Parathyroid adenoma (tissue), 2 donors: ENCODE data around the gene ENTREP1.
A peak's percentile ranks its signal among the peaks of the same experiment; 100 is the strongest.

Experiments
- H2AFZ ChIP-seq: fragments of 300-600 bp; sonication (generic); one replicate; pipeline ENCODE4 v1.7.0; 2017; ENCODE audit warnings: antibody characterized with exemption, mild to moderate bottlenecking
- H3K27ac ChIP-seq: fragments of 300-600 bp; sonication (generic); one replicate; pipeline ENCODE4 v1.7.0; 2017
- H3K27me3 ChIP-seq: fragments of 300-600 bp; sonication (generic); one replicate; pipeline ENCODE4 v1.7.0; 2017; ENCODE audit warnings: low read length; ENCODE audit not compliant: control insufficient read depth, insufficient read depth
- H3K36me3 ChIP-seq: fragments of 300-600 bp; sonication (generic); one replicate; pipeline ENCODE4 v1.7.0; 2017; ENCODE audit warnings: low read length; ENCODE audit not compliant: control insufficient read depth, insufficient read depth
- H3K4me1 ChIP-seq: fragments of 300-600 bp; sonication (generic); one replicate; pipeline ENCODE4 v1.7.0; 2017; ENCODE audit warnings: control low read depth
- H3K4me2 ChIP-seq: fragments of 300-600 bp; sonication (generic); one replicate; pipeline ENCODE4 v1.7.0; 2017; ENCODE audit warnings: low read length
- H3K4me3 ChIP-seq: fragments of 300-600 bp; sonication (generic); one replicate; pipeline ENCODE4 v1.7.0; 2017; ENCODE audit warnings: low read depth, low read length
- H3K79me2 ChIP-seq: fragments of 300-600 bp; sonication (generic); one replicate; pipeline ENCODE4 v1.7.0; 2017; ENCODE audit warnings: control low read depth
- H3K9ac ChIP-seq: fragments of 300-600 bp; sonication (generic); one replicate; pipeline ENCODE4 v1.7.0; 2017; ENCODE audit warnings: mild to moderate bottlenecking
- H3K9me3 ChIP-seq: fragments of 300-600 bp; sonication (generic); one replicate; pipeline ENCODE4 v1.7.0; 2017; ENCODE audit warnings: low read length; ENCODE audit not compliant: control insufficient read depth
- TF ChIP-seq, protein P1 (sequence below): fragments of 300-600 bp; sonication (generic); IDR thresholded peaks from one replicate; pipeline ENCODE4 v1.7.0; 2017; ENCODE audit warnings: antibody characterized with exemption, mild to moderate bottlenecking
- donor health status: primary hyperparathyroidism.

The ENTREP1 gene

DNA sequence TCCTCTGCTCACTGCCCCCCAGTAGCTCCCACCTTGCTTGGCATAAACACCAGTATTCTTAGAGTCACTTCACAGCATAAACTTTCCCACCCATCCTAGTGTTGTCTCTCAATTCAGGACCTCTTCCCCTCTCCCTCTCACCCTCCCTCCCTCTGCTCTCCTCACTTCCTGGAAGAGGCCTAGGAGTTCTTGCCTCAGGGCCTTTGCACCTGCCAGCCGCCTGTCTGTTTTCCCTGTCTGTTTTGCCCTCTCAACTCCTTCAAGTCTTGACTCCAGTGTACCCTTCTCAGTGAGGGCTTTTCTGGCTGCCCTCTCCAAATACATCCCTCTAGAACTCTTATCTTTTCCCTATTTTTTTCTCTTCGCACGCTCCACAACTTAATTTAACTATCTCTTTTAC is 86.2 kb downstream of the ENTREP1 start:
- no peaks in the 10 kb centered on the region for H3K9me3 ChIP-seq
- no peak overlapping the region for H3K27ac ChIP-seq
- no peak overlapping the region for H3K9ac ChIP-seq
- no peak overlapping the region for H2AFZ ChIP-seq
- TF ChIP-seq, protein P1, sequence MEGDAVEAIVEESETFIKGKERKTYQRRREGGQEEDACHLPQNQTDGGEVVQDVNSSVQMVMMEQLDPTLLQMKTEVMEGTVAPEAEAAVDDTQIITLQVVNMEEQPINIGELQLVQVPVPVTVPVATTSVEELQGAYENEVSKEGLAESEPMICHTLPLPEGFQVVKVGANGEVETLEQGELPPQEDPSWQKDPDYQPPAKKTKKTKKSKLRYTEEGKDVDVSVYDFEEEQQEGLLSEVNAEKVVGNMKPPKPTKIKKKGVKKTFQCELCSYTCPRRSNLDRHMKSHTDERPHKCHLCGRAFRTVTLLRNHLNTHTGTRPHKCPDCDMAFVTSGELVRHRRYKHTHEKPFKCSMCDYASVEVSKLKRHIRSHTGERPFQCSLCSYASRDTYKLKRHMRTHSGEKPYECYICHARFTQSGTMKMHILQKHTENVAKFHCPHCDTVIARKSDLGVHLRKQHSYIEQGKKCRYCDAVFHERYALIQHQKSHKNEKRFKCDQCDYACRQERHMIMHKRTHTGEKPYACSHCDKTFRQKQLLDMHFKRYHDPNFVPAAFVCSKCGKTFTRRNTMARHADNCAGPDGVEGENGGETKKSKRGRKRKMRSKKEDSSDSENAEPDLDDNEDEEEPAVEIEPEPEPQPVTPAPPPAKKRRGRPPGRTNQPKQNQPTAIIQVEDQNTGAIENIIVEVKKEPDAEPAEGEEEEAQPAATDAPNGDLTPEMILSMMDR: no peak
- no peaks in the 10 kb centered on the region for H3K4me1 ChIP-seq
- no peak overlapping the region for H3K4me3 ChIP-seq
- H3K27me3 ChIP-seq: no peaks in the 10 kb centered on the region
- H3K79me2 ChIP-seq: no peaks in the 10 kb centered on the region
- H3K36me3 ChIP-seq: no peaks in the 10 kb centered on the region
- H3K4me2 ChIP-seq: no peak overlapping the region

DNA sequence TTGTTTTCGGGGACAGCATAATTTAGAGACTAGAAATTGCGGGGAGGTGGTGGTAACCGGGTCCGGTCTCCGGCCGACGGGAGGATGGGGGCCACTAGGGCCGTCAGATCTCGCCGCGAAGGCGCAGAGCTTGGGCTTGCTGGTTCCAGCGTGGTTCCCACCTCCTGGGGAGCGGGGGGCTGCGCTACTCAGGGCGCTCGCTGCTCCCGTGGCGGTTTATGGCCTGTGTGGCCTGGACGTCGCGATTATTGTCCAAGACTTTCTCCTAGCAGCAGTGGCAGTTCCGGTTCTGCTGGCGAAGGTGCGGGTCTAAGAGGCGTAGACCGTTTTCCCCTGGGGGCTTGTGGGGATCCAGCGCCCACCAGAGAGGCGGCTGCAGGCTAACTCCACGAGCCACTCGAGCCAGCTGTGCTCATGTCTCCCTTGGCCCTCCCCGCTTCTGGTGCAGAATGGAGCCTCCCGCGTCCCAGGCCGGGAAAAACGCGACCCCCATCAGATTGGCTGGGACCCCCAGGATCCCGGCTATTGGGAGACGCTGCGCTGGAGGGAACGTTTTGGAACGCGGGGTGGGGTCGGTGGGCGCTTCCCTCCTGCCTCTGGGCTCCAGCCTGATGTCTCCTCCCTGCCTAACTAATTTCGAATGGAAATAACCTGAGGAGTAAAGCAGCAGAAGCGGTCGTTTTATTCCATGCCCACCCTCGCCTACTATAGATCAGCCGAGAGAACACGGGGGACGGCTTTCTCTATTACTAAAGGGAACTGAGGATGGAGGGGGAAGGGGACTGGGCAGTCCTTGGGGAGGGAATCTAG is 87.1 kb downstream of the ENTREP1 start:
- TF ChIP-seq, protein P1: no peak
- Histone ChIP-seq H3K27me3 (no peaks in the 10 kb centered on the region), H3K4me3 (no peak overlapping the region), H3K9ac (no peak overlapping the region), H3K79me2 (no peaks in the 10 kb centered on the region), H3K27ac (no peak overlapping the region), H3K36me3 (no peaks in the 10 kb centered on the region), H3K9me3 (no peaks in the 10 kb centered on the region), H2AFZ (no peak overlapping the region), H3K4me1 (no peaks in the 10 kb centered on the region), H3K4me2 (no peak overlapping the region)

DNA sequence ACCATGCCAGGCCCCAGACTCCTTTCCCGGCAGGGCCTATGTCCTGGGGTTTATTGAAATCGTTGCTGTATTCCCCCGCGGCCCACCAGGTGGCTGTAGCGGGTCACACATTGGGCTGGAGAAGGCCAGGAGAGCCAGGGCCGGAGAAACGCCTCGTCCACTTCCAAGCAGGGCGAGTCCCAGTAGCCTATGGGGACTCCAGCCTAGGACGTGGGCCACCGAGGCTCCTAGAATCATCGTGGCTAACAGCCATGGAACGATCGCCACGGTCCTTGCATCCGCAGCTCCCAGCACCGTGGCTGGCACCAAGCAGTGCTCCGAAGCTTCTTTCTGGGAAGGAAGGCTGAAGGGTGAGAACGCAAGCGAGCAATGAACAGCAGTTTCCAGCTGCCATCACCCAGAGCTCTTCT is 87.7 kb downstream of the ENTREP1 start:
- H3K27ac ChIP-seq: no peak overlapping the region
- TF ChIP-seq, protein P1: peak; percentile 49
- H3K36me3 ChIP-seq: no peaks in the 10 kb centered on the region
- H3K9me3 ChIP-seq: no peaks in the 10 kb centered on the region
- no peak overlapping the region for H3K4me3 ChIP-seq
- no peaks in the 10 kb centered on the region for H3K4me1 ChIP-seq
- H3K27me3 ChIP-seq: no peaks in the 10 kb centered on the region
- peak overlapping the region; percentile 39 for H3K4me2 ChIP-seq
- H3K79me2 ChIP-seq: no peaks in the 10 kb centered on the region
- H3K9ac ChIP-seq: no peak overlapping the region
- no peak overlapping the region for H2AFZ ChIP-seq

DNA sequence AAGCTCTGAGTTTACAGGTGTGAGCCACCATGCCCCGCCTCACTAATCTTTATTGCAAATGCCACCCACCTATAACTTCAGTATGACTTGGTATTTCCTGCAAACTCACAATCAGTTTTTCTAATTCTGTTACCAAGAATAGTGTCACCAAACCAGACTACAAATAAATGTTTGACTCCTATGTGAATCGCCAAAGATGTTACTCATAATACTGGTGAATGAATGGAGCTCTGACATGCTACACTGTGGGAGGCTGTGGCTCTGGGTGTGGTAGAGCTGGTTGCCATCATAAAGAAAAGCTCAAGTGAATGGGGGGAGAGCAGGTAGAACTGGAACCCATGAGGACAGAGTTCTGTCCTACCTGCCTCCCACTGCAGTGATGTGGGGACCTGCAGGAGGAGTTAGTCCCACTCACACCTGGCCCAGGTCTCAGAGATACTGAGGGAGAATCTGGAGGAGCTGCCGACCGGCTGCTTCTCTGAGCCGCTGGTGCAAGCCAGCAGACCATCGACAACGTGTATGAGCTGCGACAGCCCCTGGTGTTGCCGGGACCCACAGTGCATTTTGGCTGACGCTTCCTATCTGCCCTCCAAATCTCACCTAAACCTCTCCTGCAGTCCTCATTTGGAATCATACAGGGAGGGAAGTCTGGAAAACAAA is 95.7 kb downstream of the ENTREP1 start:
- no peak overlapping the region for H3K4me3 ChIP-seq
- H3K27me3 ChIP-seq: no peaks in the 10 kb centered on the region
- H3K79me2 ChIP-seq: no peaks in the 10 kb centered on the region
- TF ChIP-seq, protein P1: no peak
- no peaks in the 10 kb centered on the region for H3K36me3 ChIP-seq
- H3K9me3 ChIP-seq: no peaks in the 10 kb centered on the region
- H3K9ac ChIP-seq: no peak overlapping the region
- no peak overlapping the region for H3K27ac ChIP-seq
- no peaks in the 10 kb centered on the region for H3K4me1 ChIP-seq
- no peak overlapping the region for H2AFZ ChIP-seq
- H3K4me2 ChIP-seq: no peak overlapping the region
